ENCODE data around the gene ECD. TPM values are rescaled to one million over a fixed set of nuclear protein-coding genes. Genes with fewer than 3 reads are reported as not detected.

ECD gene
- polyA plus RNA-seq, 2 of the 4 experiments (the other 2 are of a cell fraction) = 26.5 to 53.6 TPM

DNA sequence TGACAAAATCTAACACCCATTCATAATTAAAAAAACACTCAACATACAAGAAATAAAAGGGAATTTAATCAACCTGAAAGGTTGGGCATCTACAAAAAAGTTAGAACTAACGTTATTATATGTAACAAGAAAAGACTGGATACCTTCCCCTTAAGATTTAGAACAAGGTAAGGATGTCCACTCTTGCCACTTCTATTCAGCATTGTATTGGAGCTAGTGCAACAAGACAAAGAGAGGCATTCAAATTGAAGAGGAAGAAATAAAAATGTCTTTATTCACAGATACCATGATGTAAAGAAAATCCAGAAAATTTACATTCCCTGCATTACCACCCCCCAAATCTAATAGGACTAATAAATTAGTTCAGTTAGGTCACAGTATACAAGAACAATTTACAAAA, 18.5 kb upstream of the ECD start:
- CTCF ChIA-PET = no interaction called here

GRCh38 chr10:73183667-73184281, 16.0 kb upstream of the ECD start:
- H3K9me3 ChIP-seq = no peaks in the 10 kb centered on the region
- CTCF ChIA-PET = interaction anchor here (0.7 to 2.0 kb wide), 5 partner anchors 8 to 623 kb away, joined by 3 to 7 read pairs (median 3); no protein-coding TSS in a partner anchor
- H3K27ac ChIP-seq = no peak overlapping the region
- H3K4me2 ChIP-seq = no peak overlapping the region
- POLR2A ChIA-PET = no interaction called here
- DNase-seq (ENCODE audit: low read depth in 1 of 2, low spot score in 1 of 2) (no peak), FAIRE-seq (no peak), ATAC-seq (no peak)
- H3K4me1 ChIP-seq = no peaks in the 10 kb centered on the region
- no peak for TF ChIP-seq TP53 (CRISPR knock-in tag; IDR thresholded peaks at IDR 0.05)
- no peak for TF ChIP-seq CBX2 (IDR thresholded peaks at IDR 0.05; ENCODE audit: borderline replicate concordance, low read depth)
- no peak for TF ChIP-seq MAX (IDR thresholded peaks at IDR 0.05)
- no peak for TF ChIP-seq HEYL (CRISPR knock-in tag; IDR thresholded peaks at IDR 0.05)
- no peak for TF ChIP-seq MAZ (IDR thresholded peaks at IDR 0.05; ENCODE audit: borderline replicate concordance, low read depth, low read length)
- TF ChIP-seq ATOH8 (CRISPR knock-in tag; IDR thresholded peaks at IDR 0.05; ENCODE audit: low read depth) = no peak
- TF ChIP-seq NPAS2 (CRISPR knock-in tag; IDR thresholded peaks at IDR 0.05; ENCODE audit: borderline replicate concordance) = no peak
- no peak for TF ChIP-seq RFX5 (IDR thresholded peaks at IDR 0.05)
- no peak for TF ChIP-seq SREBF2 (IDR thresholded peaks at IDR 0.05)
- TF ChIP-seq PHF8 (IDR thresholded peaks at IDR 0.05; ENCODE audit: borderline replicate concordance, low read depth) = no peak
- TF ChIP-seq ZC3H11A (IDR thresholded peaks at IDR 0.05) = no peak
- no peak for TF ChIP-seq CTCF (IDR thresholded peaks at IDR 0.05)
- no peak for TF ChIP-seq RAD21 (conservative IDR thresholded peaks at IDR 0.05 in 1 of 2, IDR thresholded peaks at IDR 0.05 in 1 of 2)
- TF ChIP-seq, protein P1, sequence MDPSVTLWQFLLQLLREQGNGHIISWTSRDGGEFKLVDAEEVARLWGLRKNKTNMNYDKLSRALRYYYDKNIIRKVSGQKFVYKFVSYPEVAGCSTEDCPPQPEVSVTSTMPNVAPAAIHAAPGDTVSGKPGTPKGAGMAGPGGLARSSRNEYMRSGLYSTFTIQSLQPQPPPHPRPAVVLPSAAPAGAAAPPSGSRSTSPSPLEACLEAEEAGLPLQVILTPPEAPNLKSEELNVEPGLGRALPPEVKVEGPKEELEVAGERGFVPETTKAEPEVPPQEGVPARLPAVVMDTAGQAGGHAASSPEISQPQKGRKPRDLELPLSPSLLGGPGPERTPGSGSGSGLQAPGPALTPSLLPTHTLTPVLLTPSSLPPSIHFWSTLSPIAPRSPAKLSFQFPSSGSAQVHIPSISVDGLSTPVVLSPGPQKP (IDR thresholded peaks at IDR 0.05; ENCODE audit: low read depth, low read length) = no peak
- no peak for TF ChIP-seq CEBPB (IDR thresholded peaks at IDR 0.05)
- no peak overlapping the region for H3K4me3 ChIP-seq
- 72% methylated on average over 3 of the region's 3 CpGs for WGBS (ENCODE audit: missing lambda C conversion rate)

More for the DNA sequence above, 18.5 kb upstream of the ECD start:
- no peak for ATAC-seq
- no peak overlapping the region for H3K27ac ChIP-seq
- no peak overlapping the region for H3K4me3 ChIP-seq
- 63% methylated on average over 1 of the region's 1 CpG for WGBS (ENCODE audit: missing lambda C conversion rate)
- no peaks in the 10 kb centered on the region for H3K9me3 ChIP-seq
- DNase-seq (ENCODE audit: low read depth in 1 of 2, low spot score in 1 of 2) = no peak
- FAIRE-seq = no peak
- no peak for TF ChIP-seq JUN (IDR thresholded peaks at IDR 0.05)
- no peak for TF ChIP-seq HOXB5 (CRISPR knock-in tag; IDR thresholded peaks at IDR 0.05)
- no peak for TF ChIP-seq MAX (IDR thresholded peaks at IDR 0.05)
- H3K4me2 ChIP-seq = no peak overlapping the region
- POLR2A ChIA-PET = no interaction called here
- no peaks in the 10 kb centered on the region for H3K4me1 ChIP-seq

- POLR2A ChIA-PET = interaction anchor here (2.4 kb wide), 1 partner anchor 14 kb away, joined by 8 read pairs; no protein-coding TSS in a partner anchor
- 64% methylated on average over 2 of the region's 2 CpGs for WGBS (ENCODE audit: missing lambda C conversion rate)
- no peak for DNase-seq (ENCODE audit: low read depth in 1 of 2, low spot score in 1 of 2)
- CTCF ChIA-PET = interaction anchor here (0.9 to 1.7 kb wide), 3 partner anchors 10 to 24 kb away, joined by 3 to 5 read pairs (median 4); no protein-coding TSS in a partner anchor
- no peaks in the 10 kb centered on the region for H3K9me3 ChIP-seq
- no peak for ATAC-seq
- no peak for FAIRE-seq
- H3K4me3 ChIP-seq = no peak overlapping the region
- no peak overlapping the region for H3K4me2 ChIP-seq
- no peak overlapping the region for H3K27ac ChIP-seq
- no peaks in the 10 kb centered on the region for H3K4me1 ChIP-seq
- TF ChIP-seq CBX2 (IDR thresholded peaks at IDR 0.05; ENCODE audit: borderline replicate concordance, low read depth) (no peak), NPAS2 (CRISPR knock-in tag; IDR thresholded peaks at IDR 0.05; ENCODE audit: borderline replicate concordance) (no peak), USF2 (IDR thresholded peaks at IDR 0.05) (no peak), RNF2 (IDR thresholded peaks at IDR 0.05; ENCODE audit: borderline replicate concordance, low read depth) (no peak), RFX5 (IDR thresholded peaks at IDR 0.05) (no peak), HEYL (CRISPR knock-in tag; IDR thresholded peaks at IDR 0.05) (no peak), HES2 (IDR thresholded peaks at IDR 0.05) (no peak)
- TF ChIP-seq, protein P2, sequence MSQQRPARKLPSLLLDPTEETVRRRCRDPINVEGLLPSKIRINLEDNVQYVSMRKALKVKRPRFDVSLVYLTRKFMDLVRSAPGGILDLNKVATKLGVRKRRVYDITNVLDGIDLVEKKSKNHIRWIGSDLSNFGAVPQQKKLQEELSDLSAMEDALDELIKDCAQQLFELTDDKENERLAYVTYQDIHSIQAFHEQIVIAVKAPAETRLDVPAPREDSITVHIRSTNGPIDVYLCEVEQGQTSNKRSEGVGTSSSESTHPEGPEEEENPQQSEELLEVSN (IDR thresholded peaks at IDR 0.05; ENCODE audit: borderline replicate concordance, low read depth) = no peak
Measured at GRCh38 chr10:73182568-73182967, 14.8 kb upstream of the ECD start.
